Measurements from ENCODE around the gene CNNM2.

CNNM2 gene

DNA sequence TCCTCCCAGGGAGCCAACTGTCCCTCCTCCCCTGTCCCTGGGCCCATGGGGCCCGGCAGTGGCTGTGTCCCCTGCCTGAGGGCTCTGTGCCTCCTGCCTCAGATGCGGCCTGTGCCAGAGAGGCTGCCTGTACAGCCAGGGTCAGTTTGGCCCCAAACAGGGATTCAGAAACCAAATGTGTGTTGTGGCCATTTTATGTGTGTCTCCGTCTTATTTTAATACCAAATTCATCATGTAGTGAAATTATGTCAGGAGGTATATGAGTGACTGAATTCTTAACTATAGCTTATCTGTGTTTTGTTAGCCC lies 160.2 kb downstream of the CNNM2 start:
- Histone ChIP-seq H3K9ac (ENCODE audit: low read length in 5 of 5) (no peak overlapping the region), H3K4me3 (ENCODE audit: low read depth in 1 of 5, low read length in 5 of 5) (no peak overlapping the region), H3K27me3 (ENCODE audit: control insufficient read depth in 5 of 5, insufficient read depth in 4 of 5, low read length in 5 of 5) (no peaks in the 10 kb centered on the region), H3K36me3 (ENCODE audit: control insufficient read depth in 5 of 5, insufficient read depth in 5 of 5, low read length in 5 of 5) (peaks cover 0 to 35% (median 21%) of the 10 kb centered on the region in 5 donors), H3K27ac (ENCODE audit: low read depth, low read length) (no peak overlapping the region), H3K4me1 (ENCODE audit: control insufficient read depth in 5 of 5, insufficient read depth in 5 of 5, low read length in 5 of 5) (no peaks in the 10 kb centered on the region), H3K9me3 (ENCODE audit: control insufficient read depth in 5 of 5, low read length in 5 of 5) (no peaks in the 10 kb centered on the region)

GRCh38 chr10:103078676-103079075 lies 160.6 kb downstream of the CNNM2 start:
- Histone ChIP-seq H3K27me3 (ENCODE audit: control insufficient read depth in 5 of 5, insufficient read depth in 4 of 5, low read length in 5 of 5) (no peaks in the 10 kb centered on the region), H3K9ac (ENCODE audit: low read length in 5 of 5) (no peak overlapping the region), H3K4me3 (ENCODE audit: low read depth in 1 of 5, low read length in 5 of 5) (no peak overlapping the region), H3K9me3 (ENCODE audit: control insufficient read depth in 5 of 5, low read length in 5 of 5) (no peaks in the 10 kb centered on the region), H3K27ac (ENCODE audit: low read depth, low read length) (no peak overlapping the region), H3K4me1 (ENCODE audit: control insufficient read depth in 5 of 5, insufficient read depth in 5 of 5, low read length in 5 of 5) (no peaks in the 10 kb centered on the region), H3K36me3 (ENCODE audit: control insufficient read depth in 5 of 5, insufficient read depth in 5 of 5, low read length in 5 of 5) (peaks cover 0 to 40% (median 25%) of the 10 kb centered on the region in 5 donors)

DNA sequence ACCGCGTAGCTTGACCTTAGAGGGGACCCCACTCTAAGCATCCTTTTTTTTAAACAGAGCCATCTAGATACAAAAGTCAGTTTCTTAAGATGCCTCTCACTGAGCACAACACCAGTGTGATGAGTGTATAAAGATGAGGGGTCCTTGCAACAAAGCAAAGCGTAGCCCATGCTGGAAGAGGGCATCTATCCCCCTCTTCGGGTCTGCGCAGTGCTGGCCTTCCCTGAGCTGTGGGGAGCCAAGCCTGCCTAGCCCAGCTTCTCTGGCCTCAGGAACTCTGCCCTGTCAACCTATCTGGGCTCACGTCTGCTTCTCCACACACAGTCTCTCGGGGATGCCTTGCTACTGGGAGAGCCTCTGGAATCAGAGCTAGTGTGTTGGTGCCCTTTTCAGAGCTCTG lies 161.0 kb downstream of the CNNM2 start:
- Histone ChIP-seq H3K27me3 (ENCODE audit: control insufficient read depth in 5 of 5, insufficient read depth in 4 of 5, low read length in 5 of 5) (no peaks in the 10 kb centered on the region), H3K9ac (ENCODE audit: low read length in 5 of 5) (no peak overlapping the region), H3K4me1 (ENCODE audit: control insufficient read depth in 5 of 5, insufficient read depth in 5 of 5, low read length in 5 of 5) (no peaks in the 10 kb centered on the region), H3K27ac (ENCODE audit: low read depth, low read length) (no peak overlapping the region), H3K4me3 (ENCODE audit: low read depth in 1 of 5, low read length in 5 of 5) (no peak overlapping the region), H3K36me3 (ENCODE audit: control insufficient read depth in 5 of 5, insufficient read depth in 5 of 5, low read length in 5 of 5) (peaks cover 0 to 44% (median 27%) of the 10 kb centered on the region in 5 donors), H3K9me3 (ENCODE audit: control insufficient read depth in 5 of 5, low read length in 5 of 5) (no peaks in the 10 kb centered on the region)

GRCh38 chr10:103079946-103080345 lies 161.9 kb downstream of the CNNM2 start:
- Histone ChIP-seq H3K27me3 (ENCODE audit: control insufficient read depth in 5 of 5, insufficient read depth in 4 of 5, low read length in 5 of 5) (no peaks in the 10 kb centered on the region), H3K4me1 (ENCODE audit: control insufficient read depth in 5 of 5, insufficient read depth in 5 of 5, low read length in 5 of 5) (no peaks in the 10 kb centered on the region), H3K9ac (ENCODE audit: low read length in 5 of 5) (no peak overlapping the region), H3K36me3 (ENCODE audit: control insufficient read depth in 5 of 5, insufficient read depth in 5 of 5, low read length in 5 of 5) (peaks cover 0 to 52% (median 29%) of the 10 kb centered on the region in 5 donors), H3K27ac (ENCODE audit: low read depth, low read length) (no peak overlapping the region), H3K4me3 (ENCODE audit: low read depth in 1 of 5, low read length in 5 of 5) (no peak overlapping the region), H3K9me3 (ENCODE audit: control insufficient read depth in 5 of 5, low read length in 5 of 5) (no peaks in the 10 kb centered on the region)

GRCh38 chr10:103080891-103081581 lies 162.9 kb downstream of the CNNM2 start:
- Histone ChIP-seq H3K9ac (ENCODE audit: low read length in 5 of 5) (no peak overlapping the region), H3K27ac (ENCODE audit: low read depth, low read length) (no peak overlapping the region), H3K4me3 (ENCODE audit: low read depth in 1 of 5, low read length in 5 of 5) (no peak overlapping the region), H3K36me3 (ENCODE audit: control insufficient read depth in 5 of 5, insufficient read depth in 5 of 5, low read length in 5 of 5) (peaks cover 3 to 59% (median 37%) of the 10 kb centered on the region in 5 donors), H3K4me1 (ENCODE audit: control insufficient read depth in 5 of 5, insufficient read depth in 5 of 5, low read length in 5 of 5) (no peaks in the 10 kb centered on the region), H3K27me3 (ENCODE audit: control insufficient read depth in 5 of 5, insufficient read depth in 4 of 5, low read length in 5 of 5) (no peaks in the 10 kb centered on the region), H3K9me3 (ENCODE audit: control insufficient read depth in 5 of 5, low read length in 5 of 5) (no peaks in the 10 kb centered on the region)

DNA sequence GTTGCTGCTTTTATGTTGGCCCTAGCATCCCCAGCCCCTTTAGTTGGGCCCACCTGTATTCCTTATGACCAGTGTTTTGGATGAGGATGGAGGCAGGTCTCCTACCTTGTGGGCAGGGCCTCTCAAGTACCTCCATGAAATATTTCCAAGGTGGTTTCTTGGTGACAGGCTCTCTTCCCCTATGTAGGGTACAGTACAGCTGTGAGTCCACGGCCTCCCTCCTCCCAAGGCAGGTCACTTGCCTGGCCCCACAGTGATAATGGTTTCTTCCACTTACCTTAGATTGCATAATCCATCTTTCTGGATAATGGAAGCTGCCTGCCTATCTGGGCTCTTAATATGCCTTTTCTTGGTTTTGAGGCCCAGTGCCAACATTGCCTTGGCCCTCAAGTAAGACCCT lies 164.6 kb downstream of the CNNM2 start:
- H3K9ac ChIP-seq (ENCODE audit: low read length in 5 of 5) = no peak overlapping the region
- no peak overlapping the region for H3K27ac ChIP-seq (ENCODE audit: low read depth, low read length)
- H3K36me3 ChIP-seq (ENCODE audit: control insufficient read depth in 5 of 5, insufficient read depth in 5 of 5, low read length in 5 of 5) = peaks cover 9 to 57% (median 28%) of the 10 kb centered on the region in 5 donors
- no peaks in the 10 kb centered on the region for H3K4me1 ChIP-seq (ENCODE audit: control insufficient read depth in 5 of 5, insufficient read depth in 5 of 5, low read length in 5 of 5)
- H3K4me3 ChIP-seq (ENCODE audit: low read depth in 1 of 5, low read length in 5 of 5) = no peak overlapping the region
- H3K27me3 ChIP-seq (ENCODE audit: control insufficient read depth in 5 of 5, insufficient read depth in 4 of 5, low read length in 5 of 5) = no peaks in the 10 kb centered on the region
- no peaks in the 10 kb centered on the region for H3K9me3 ChIP-seq (ENCODE audit: control insufficient read depth in 5 of 5, low read length in 5 of 5)

DNA sequence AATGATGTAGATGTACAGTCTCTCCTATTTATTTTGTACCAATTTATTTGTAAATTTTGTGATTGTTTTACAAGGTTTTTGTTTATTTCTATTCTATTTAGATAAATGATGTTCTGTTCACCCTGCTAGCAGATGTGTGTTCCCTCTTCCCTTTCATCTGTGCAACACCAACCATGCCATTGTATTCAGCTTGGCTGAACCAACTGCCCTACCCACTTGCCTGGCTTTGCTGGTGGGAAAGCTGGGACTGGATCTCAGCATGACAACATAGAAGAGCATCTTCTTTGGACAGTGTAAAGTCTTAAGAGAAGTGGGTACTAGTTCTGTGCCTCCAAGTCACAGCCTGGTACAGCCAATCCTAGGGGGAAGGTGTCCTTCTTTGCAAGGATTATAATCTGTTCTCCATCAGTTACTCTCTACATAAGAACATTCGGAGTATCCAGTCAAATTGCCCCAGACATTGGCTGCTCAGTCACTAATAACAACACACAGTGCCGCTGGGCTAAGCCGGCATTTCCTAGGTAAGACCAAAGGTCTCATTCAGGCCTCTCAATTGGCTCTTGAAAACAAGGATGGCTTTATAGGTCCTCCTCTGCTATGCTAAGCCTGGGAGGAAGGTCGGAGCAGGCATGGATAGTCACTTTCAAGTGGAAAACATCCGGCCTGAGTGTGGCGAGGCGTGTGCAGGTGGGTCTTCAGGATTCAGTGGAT lies 165.3 kb downstream of the CNNM2 start:
- Histone ChIP-seq H3K27me3 (ENCODE audit: control insufficient read depth in 5 of 5, insufficient read depth in 4 of 5, low read length in 5 of 5) (no peaks in the 10 kb centered on the region), H3K4me1 (ENCODE audit: control insufficient read depth in 5 of 5, insufficient read depth in 5 of 5, low read length in 5 of 5) (no peaks in the 10 kb centered on the region), H3K27ac (ENCODE audit: low read depth, low read length) (no peak overlapping the region), H3K9me3 (ENCODE audit: control insufficient read depth in 5 of 5, low read length in 5 of 5) (no peaks in the 10 kb centered on the region), H3K4me3 (ENCODE audit: low read depth in 1 of 5, low read length in 5 of 5) (no peak overlapping the region), H3K9ac (ENCODE audit: low read length in 5 of 5) (no peak overlapping the region), H3K36me3 (ENCODE audit: control insufficient read depth in 5 of 5, insufficient read depth in 5 of 5, low read length in 5 of 5) (peaks cover 13 to 57% (median 30%) of the 10 kb centered on the region in 5 donors)

DNA sequence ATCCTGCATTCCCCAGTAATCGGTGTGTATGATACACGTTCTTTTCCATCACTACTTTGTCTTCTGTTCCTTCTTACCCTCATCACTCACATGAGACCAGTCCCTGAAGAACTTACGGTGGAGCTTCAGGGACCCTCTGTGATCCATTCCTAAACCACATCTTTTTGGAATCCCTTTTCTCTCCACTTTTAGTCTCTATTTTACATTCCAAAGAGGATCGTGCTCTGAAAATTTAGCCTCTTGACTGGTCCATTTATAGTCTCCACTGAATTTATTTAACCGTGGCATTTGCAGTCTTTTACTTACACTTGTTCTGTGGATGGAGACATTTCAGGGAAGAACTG lies 165.9 kb downstream of the CNNM2 start:
- no peaks in the 10 kb centered on the region for H3K4me1 ChIP-seq (ENCODE audit: control insufficient read depth in 5 of 5, insufficient read depth in 5 of 5, low read length in 5 of 5)
- no peak overlapping the region for H3K4me3 ChIP-seq (ENCODE audit: low read depth in 1 of 5, low read length in 5 of 5)
- no peak overlapping the region for H3K9ac ChIP-seq (ENCODE audit: low read length in 5 of 5)
- no peaks in the 10 kb centered on the region for H3K27me3 ChIP-seq (ENCODE audit: control insufficient read depth in 5 of 5, insufficient read depth in 4 of 5, low read length in 5 of 5)
- no peak overlapping the region for H3K27ac ChIP-seq (ENCODE audit: low read depth, low read length)
- peaks cover 17 to 62% (median 35%) of the 10 kb centered on the region in 5 donors for H3K36me3 ChIP-seq (ENCODE audit: control insufficient read depth in 5 of 5, insufficient read depth in 5 of 5, low read length in 5 of 5)
- H3K9me3 ChIP-seq (ENCODE audit: control insufficient read depth in 5 of 5, low read length in 5 of 5) = no peaks in the 10 kb centered on the region

- Histone ChIP-seq H3K36me3 (ENCODE audit: control insufficient read depth in 5 of 5, insufficient read depth in 5 of 5, low read length in 5 of 5) (peaks cover 29 to 86% (median 59%) of the 10 kb centered on the region in 5 donors), H3K27me3 (ENCODE audit: control insufficient read depth in 5 of 5, insufficient read depth in 4 of 5, low read length in 5 of 5) (no peaks in the 10 kb centered on the region)
Measured at GRCh38 chr10:103086261-103086660, 168.2 kb downstream of the CNNM2 start.

DNA sequence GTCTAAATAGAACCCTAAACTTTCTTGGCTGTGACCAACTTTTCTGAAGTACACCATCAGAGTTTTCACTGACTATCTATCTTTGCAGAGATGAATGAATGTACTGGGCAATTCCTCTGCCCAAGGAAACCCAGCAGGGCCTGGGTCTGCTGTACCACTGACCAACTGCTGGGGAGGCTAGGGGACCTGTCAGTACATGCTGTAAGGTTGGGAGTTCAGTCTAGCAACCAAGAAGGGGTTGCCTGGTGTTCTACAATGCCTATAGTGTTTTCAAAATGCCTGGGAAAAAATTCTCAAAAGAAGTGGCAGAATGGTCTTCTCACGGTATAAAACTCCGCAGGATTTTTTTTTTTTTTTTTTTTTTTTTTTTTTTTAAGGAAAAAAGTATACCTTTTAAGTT lies 168.7 kb downstream of the CNNM2 start:
- Histone ChIP-seq H3K9me3 (ENCODE audit: control insufficient read depth in 5 of 5, low read length in 5 of 5) (no peaks in the 10 kb centered on the region), H3K9ac (ENCODE audit: low read length in 5 of 5) (no peak overlapping the region), H3K36me3 (ENCODE audit: control insufficient read depth in 5 of 5, insufficient read depth in 5 of 5, low read length in 5 of 5) (peaks cover 33 to 91% (median 64%) of the 10 kb centered on the region in 5 donors), H3K27me3 (ENCODE audit: control insufficient read depth in 5 of 5, insufficient read depth in 4 of 5, low read length in 5 of 5) (no peaks in the 10 kb centered on the region), H3K4me3 (ENCODE audit: low read depth in 1 of 5, low read length in 5 of 5) (no peak overlapping the region), H3K4me1 (ENCODE audit: control insufficient read depth in 5 of 5, insufficient read depth in 5 of 5, low read length in 5 of 5) (no peaks in the 10 kb centered on the region), H3K27ac (ENCODE audit: low read depth, low read length) (no peak overlapping the region)

More at GRCh38 chr10:103086261-103086660, 168.2 kb downstream of the CNNM2 start:
- Histone ChIP-seq H3K27ac (ENCODE audit: low read depth, low read length) (no peak overlapping the region), H3K4me3 (ENCODE audit: low read depth in 1 of 5, low read length in 5 of 5) (no peak overlapping the region), H3K9me3 (ENCODE audit: control insufficient read depth in 5 of 5, low read length in 5 of 5) (no peaks in the 10 kb centered on the region), H3K4me1 (ENCODE audit: control insufficient read depth in 5 of 5, insufficient read depth in 5 of 5, low read length in 5 of 5) (no peaks in the 10 kb centered on the region), H3K9ac (ENCODE audit: low read length in 5 of 5) (no peak overlapping the region)

All from subcutaneous abdominal adipose tissue (tissue), 5 donors.